Measurements from ENCODE around the gene PABPN1L. TPM values are rescaled to one million over a fixed set of nuclear protein-coding genes. Genes with fewer than 3 reads are reported as not detected.

The PABPN1L gene
- total and polyA plus RNA-seq, 9 of the 15 experiments (the other 6 are each of a cell fraction or from before 2014, with no cell fraction given), result 0.11 to 0.32 TPM; not detected in 7

GRCh38 chr16:88855736-88856121, 10.7 kb downstream of the PABPN1L start:
- intact Hi-C loops (cut with micrococcal nuclease), result loop anchor here (2.0 kb wide), 1 partner anchor 43 kb away; no protein-coding TSS in a partner anchor
- H3K9me1 ChIP-seq (ENCODE audit: control insufficient read depth, insufficient read depth, low read length), result peaks cover 6% of the 10 kb centered on the region
- peak overlapping the region; percentile 31 to 93; a peak in 3 of 4 replicates for H3K9ac ChIP-seq (ENCODE audit: insufficient read depth in 1 of 2, low read depth in 2 of 2, low read length in 2 of 2)
- no peak for FAIRE-seq
- no peak for DNase-seq (ENCODE audit: extremely low read depth in 1 of 4, low spot score in 3 of 4)
- no peaks in the 10 kb centered on the region for H3K9me3 ChIP-seq (replicated peaks; ENCODE audit: control insufficient read depth, insufficient read depth, low read depth, low read length)
- H3K36me3 ChIP-seq (ENCODE audit: control insufficient read depth, insufficient read depth, low read length), result peaks cover 33% of the 10 kb centered on the region; the same call in 2 of the 3 replicates
- no peak for ATAC-seq
- H3K27me3 ChIP-seq (ENCODE audit: control insufficient read depth in 2 of 2, insufficient read depth in 2 of 2, low read length in 2 of 2), result no peaks in the 10 kb centered on the region
- H3K79me2 ChIP-seq (ENCODE audit: control insufficient read depth, insufficient read depth, low read length), result peaks cover 23% of the 10 kb centered on the region
- no peaks in the 10 kb centered on the region; the same call in 1 of the 2 replicates for H4K20me1 ChIP-seq (replicated peaks; ENCODE audit: control insufficient read depth, insufficient read depth, low read length)
- ChIA-PET POLR2A (interaction anchor here (0.7 kb wide), 2 partner anchors 258 to 260 kb away, joined by 3 read pairs; no protein-coding TSS in a partner anchor), CTCF (ENCODE audit: low intra/inter-chr PET ratio) (no interaction called here)
- no peak overlapping the region for H2AFZ ChIP-seq (ENCODE audit: low read depth, low read length)
- peaks cover 8 to 45% of the 10 kb centered on the region in 2 experiments for H3K4me1 ChIP-seq (replicated peaks in 1 of 2; ENCODE audit: control insufficient read depth in 2 of 2, insufficient read depth in 2 of 2, low read length in 2 of 2)
- WGBS (ENCODE audit: insufficient coverage, low coverage, missing lambda C conversion rate), result 79% methylated on average over 13 of the region's 13 CpGs
- in situ Hi-C loops (cut with MboI), result no loop called here
- peak overlapping the region; percentile 37; the same call in 1 of the 2 replicates for H3K4me3 ChIP-seq
- H3K27ac ChIP-seq (ENCODE audit: extremely low read depth, low read depth, low read length), result no peak overlapping the region
- peak overlapping the region; percentile 76 for H3K4me2 ChIP-seq (ENCODE audit: insufficient read depth, low read length)
- TSS peak; percentile 42 for BruUV-seq (replicated peaks)
- TF ChIP-seq ATF4 (CRISPR knock-in tag; IDR thresholded peaks at IDR 0.05) (no peak), HDAC3 (IDR thresholded peaks at IDR 0.05; ENCODE audit: borderline replicate concordance, partially characterized antibody) (no peak), CXXC5 (CRISPR knock-in tag; IDR thresholded peaks at IDR 0.05) (no peak), ZNF197 (CRISPR knock-in tag; IDR thresholded peaks at IDR 0.05; ENCODE audit: low read depth) (no peak), KDM4B (IDR thresholded peaks at IDR 0.05; ENCODE audit: borderline replicate concordance in 2 of 2, low read depth in 1 of 2) (no peak), ATF3 (IDR thresholded peaks at IDR 0.05) (no peak), ATF3 (CRISPR knock-in tag; conservative IDR thresholded peaks at IDR 0.05) (no peak), SIX5 (IDR thresholded peaks at IDR 0.05; ENCODE audit: borderline replicate concordance in 1 of 2, insufficient read depth in 1 of 2, low read depth in 1 of 2, low read length in 2 of 2) (no peak), ZBTB5 (IDR thresholded peaks at IDR 0.05) (no peak), GATAD2B (IDR thresholded peaks at IDR 0.05; ENCODE audit: borderline replicate concordance) (no peak), ZNF277 (CRISPR knock-in tag; IDR thresholded peaks at IDR 0.05; ENCODE audit: borderline replicate concordance) (no peak), HLTF (IDR thresholded peaks at IDR 0.05) (no peak), SP2 (IDR thresholded peaks at IDR 0.05; ENCODE audit: extremely low read depth, low read depth, low read length, poor library complexity, severe bottlenecking) (no peak), EGR1 (conservative IDR thresholded peaks at IDR 0.05) (no peak), MAX (CRISPR knock-in tag; IDR thresholded peaks at IDR 0.05) (no peak; the same call in 1 of the 2 replicates)

Measured in K562 (cell line).